ENCODE data around the gene HS1BP3.

GRCh38 chr2:20615068-20615465, 35.8 kb downstream of the HS1BP3 start:
- TF ChIP-seq, protein P1, sequence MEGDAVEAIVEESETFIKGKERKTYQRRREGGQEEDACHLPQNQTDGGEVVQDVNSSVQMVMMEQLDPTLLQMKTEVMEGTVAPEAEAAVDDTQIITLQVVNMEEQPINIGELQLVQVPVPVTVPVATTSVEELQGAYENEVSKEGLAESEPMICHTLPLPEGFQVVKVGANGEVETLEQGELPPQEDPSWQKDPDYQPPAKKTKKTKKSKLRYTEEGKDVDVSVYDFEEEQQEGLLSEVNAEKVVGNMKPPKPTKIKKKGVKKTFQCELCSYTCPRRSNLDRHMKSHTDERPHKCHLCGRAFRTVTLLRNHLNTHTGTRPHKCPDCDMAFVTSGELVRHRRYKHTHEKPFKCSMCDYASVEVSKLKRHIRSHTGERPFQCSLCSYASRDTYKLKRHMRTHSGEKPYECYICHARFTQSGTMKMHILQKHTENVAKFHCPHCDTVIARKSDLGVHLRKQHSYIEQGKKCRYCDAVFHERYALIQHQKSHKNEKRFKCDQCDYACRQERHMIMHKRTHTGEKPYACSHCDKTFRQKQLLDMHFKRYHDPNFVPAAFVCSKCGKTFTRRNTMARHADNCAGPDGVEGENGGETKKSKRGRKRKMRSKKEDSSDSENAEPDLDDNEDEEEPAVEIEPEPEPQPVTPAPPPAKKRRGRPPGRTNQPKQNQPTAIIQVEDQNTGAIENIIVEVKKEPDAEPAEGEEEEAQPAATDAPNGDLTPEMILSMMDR (IDR thresholded peaks at IDR 0.05) = no peak
- TF ChIP-seq EZH2 (IDR thresholded peaks at IDR 0.05) (no peak), EZH2phosphoT487 (IDR thresholded peaks at IDR 0.05) (no peak)

Measured in neural progenitor cell (in vitro differentiated cells).